Measurements from ENCODE around the gene ATP13A1. TPM values are rescaled to one million over a fixed set of nuclear protein-coding genes. Genes with fewer than 3 reads are reported as not detected.

The ATP13A1 gene
- total RNA-seq, 2 experiments from 2014 or later, result 84.8 to 87.6 TPM

DNA sequence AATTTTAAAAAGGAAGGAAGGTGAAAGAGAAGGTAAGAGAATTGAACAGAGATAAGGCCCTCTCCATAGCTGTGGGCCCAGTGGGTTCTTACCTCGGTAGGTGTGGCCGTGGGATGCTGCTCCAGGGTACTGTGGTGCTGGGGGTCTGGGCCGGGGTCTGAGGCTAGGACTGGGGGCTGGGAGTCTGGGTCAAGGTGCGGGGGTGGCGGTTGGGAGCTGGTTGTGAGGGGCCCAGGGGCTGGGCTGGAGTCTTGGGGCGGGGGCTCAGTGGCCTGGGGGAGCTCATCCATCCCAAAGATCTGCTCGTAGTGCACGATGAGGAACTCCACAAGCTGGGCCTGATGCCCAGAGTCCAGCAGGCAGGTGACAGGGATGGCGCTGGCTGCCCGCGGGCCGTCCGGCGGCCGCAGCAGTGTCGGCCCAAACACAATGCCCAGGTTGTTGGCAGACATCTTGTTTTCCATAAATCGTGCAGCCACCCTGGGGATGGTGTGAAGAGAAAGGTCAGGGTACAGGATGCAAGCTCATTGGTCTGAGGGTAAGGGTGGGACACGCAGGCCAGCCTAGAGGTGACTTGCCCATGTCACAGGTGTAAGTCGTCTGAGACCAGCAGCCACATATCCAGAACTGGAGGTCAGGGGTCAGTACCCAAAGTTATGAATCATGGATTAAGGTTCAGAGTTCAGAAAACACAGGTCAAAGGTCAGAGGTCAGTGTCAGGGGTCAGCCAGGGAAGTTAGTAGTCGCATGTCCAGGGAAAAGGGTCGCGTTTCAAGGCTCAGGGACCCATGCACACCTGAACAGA is 29.6 kb downstream of the ATP13A1 start:
- no peaks in the 10 kb centered on the region for H3K27me3 Mint-ChIP-seq
- no peak overlapping the region for H3K4me3 Mint-ChIP-seq
- H3K4me3 ChIP-seq (ENCODE audit: low read length), result no peak overlapping the region
- H3K27ac Mint-ChIP-seq, result peak overlapping the region; percentile 47
- peak in 1 of 14 experiments; percentile 13 for DNase-seq
- no peak for ATAC-seq (ENCODE audit: poor library complexity)
- no peak overlapping the region for H3K27ac ChIP-seq (ENCODE audit: low read depth in 1 of 2, low read length in 2 of 2)
- intact Hi-C loops (cut with DNase I, micrococcal nuclease), result no loop called here
- POLR2A ChIA-PET, result interaction anchor here (0.6 to 2.6 kb wide), 4 partner anchors 29 to 163 kb away, joined by 3 to 7 read pairs (median 4); partner anchors contain the start of gene ZNF101
- H3K4me1 Mint-ChIP-seq (ENCODE audit: low read depth), result peaks cover 6% of the 10 kb centered on the region
- peaks cover 13% of the 10 kb centered on the region for H3K4me1 ChIP-seq (ENCODE audit: insufficient read depth, low read length)
- TF ChIP-seq, protein P1, sequence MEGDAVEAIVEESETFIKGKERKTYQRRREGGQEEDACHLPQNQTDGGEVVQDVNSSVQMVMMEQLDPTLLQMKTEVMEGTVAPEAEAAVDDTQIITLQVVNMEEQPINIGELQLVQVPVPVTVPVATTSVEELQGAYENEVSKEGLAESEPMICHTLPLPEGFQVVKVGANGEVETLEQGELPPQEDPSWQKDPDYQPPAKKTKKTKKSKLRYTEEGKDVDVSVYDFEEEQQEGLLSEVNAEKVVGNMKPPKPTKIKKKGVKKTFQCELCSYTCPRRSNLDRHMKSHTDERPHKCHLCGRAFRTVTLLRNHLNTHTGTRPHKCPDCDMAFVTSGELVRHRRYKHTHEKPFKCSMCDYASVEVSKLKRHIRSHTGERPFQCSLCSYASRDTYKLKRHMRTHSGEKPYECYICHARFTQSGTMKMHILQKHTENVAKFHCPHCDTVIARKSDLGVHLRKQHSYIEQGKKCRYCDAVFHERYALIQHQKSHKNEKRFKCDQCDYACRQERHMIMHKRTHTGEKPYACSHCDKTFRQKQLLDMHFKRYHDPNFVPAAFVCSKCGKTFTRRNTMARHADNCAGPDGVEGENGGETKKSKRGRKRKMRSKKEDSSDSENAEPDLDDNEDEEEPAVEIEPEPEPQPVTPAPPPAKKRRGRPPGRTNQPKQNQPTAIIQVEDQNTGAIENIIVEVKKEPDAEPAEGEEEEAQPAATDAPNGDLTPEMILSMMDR (IDR thresholded peaks at IDR 0.05), result no peak
- H3K9me3 Mint-ChIP-seq, result no peaks in the 10 kb centered on the region
- H3K36me3 Mint-ChIP-seq (ENCODE audit: low read depth), result peaks cover 72% of the 10 kb centered on the region
- CTCF ChIA-PET, result interaction anchor here (1.0 kb wide), 1 partner anchor 80 kb away, joined by 3 read pairs; no protein-coding TSS in a partner anchor
- peaks cover 78% of the 10 kb centered on the region for H3K36me3 ChIP-seq (ENCODE audit: insufficient read depth, low read length)
- no peaks in the 10 kb centered on the region for H3K9me3 ChIP-seq (ENCODE audit: control insufficient read depth in 1 of 2, insufficient read depth in 1 of 2, low read length in 2 of 2)
- no peaks in the 10 kb centered on the region for H3K27me3 ChIP-seq (ENCODE audit: control insufficient read depth in 1 of 2, insufficient read depth in 2 of 2, low read length in 2 of 2)

DNA sequence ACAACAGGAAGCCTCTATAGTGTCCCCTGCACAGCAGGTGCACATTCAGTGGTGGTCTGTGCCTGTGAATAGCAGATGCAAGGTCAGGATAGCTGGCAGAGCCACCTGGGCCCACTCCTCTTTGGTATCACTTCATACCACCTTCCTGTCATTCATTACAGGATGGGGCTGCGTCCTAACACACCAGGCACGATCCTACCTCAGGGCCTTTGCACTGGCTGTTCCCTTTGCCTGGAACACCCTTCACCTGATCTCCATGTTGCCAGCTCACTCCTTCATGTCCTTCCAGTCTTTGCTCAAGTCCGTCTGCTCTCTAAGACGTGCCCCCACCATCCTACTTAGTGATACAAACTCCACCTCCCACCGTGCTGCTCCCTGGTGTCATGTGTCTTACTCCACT is 30.8 kb downstream of the ATP13A1 start:
- intact Hi-C loops (cut with DNase I, micrococcal nuclease), result no loop called here
- TF ChIP-seq, protein P1 (IDR thresholded peaks at IDR 0.05), result no peak
- H3K27me3 ChIP-seq (ENCODE audit: control insufficient read depth in 1 of 2, insufficient read depth in 2 of 2, low read length in 2 of 2), result no peaks in the 10 kb centered on the region
- Mint-ChIP-seq H3K4me3 (no peak overlapping the region), H3K9me3 (no peaks in the 10 kb centered on the region), H3K27ac (no peak overlapping the region), H3K27me3 (no peaks in the 10 kb centered on the region), H3K36me3 (ENCODE audit: low read depth) (peaks cover 71% of the 10 kb centered on the region), H3K4me1 (ENCODE audit: low read depth) (peaks cover 12% of the 10 kb centered on the region)
- CTCF ChIA-PET, result no interaction called here
- no peak for ATAC-seq (ENCODE audit: poor library complexity)
- POLR2A ChIA-PET, result interaction anchor here (1.0 kb wide), 1 partner anchor 30 kb away, joined by 4 read pairs; no protein-coding TSS in a partner anchor
- H3K4me1 ChIP-seq (ENCODE audit: insufficient read depth, low read length), result peaks cover 20% of the 10 kb centered on the region
- DNase-seq, result no peak
- no peaks in the 10 kb centered on the region for H3K9me3 ChIP-seq (ENCODE audit: control insufficient read depth in 1 of 2, insufficient read depth in 1 of 2, low read length in 2 of 2)
- H3K27ac ChIP-seq (ENCODE audit: low read depth in 1 of 2, low read length in 2 of 2), result no peak overlapping the region
- peaks cover 70% of the 10 kb centered on the region for H3K36me3 ChIP-seq (ENCODE audit: insufficient read depth, low read length)
- no peak overlapping the region for H3K4me3 ChIP-seq (ENCODE audit: low read length)

DNA sequence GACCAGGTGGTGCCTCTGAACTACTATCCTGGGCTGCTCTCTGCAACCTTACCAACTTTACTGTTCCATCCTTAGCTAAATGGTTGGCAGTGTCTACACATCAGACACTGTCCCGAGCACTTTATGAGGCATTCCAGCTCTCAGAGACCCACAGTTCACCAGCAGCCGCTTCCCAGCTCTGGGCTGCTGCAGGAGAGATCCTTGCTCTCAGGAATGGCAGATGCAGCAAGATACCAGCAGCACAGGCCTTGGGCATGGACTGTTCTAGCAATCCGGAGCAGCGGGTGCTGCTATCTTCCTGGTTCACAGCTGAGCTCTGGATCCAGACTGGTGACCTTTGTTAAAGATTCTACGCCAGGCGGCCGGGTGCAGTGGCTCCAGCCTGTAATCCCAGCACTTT is 32.1 kb downstream of the ATP13A1 start:
- H3K9me3 ChIP-seq (ENCODE audit: control insufficient read depth in 1 of 2, insufficient read depth in 1 of 2, low read length in 2 of 2), result no peaks in the 10 kb centered on the region
- H3K36me3 Mint-ChIP-seq (ENCODE audit: low read depth), result peaks cover 73% of the 10 kb centered on the region
- H3K27me3 ChIP-seq (ENCODE audit: control insufficient read depth in 1 of 2, insufficient read depth in 2 of 2, low read length in 2 of 2), result no peaks in the 10 kb centered on the region
- H3K36me3 ChIP-seq (ENCODE audit: insufficient read depth, low read length), result peaks cover 59% of the 10 kb centered on the region
- peak overlapping the region; percentile 87 for H3K27ac Mint-ChIP-seq
- no peak overlapping the region for H3K4me3 ChIP-seq (ENCODE audit: low read length)
- H3K4me1 ChIP-seq (ENCODE audit: insufficient read depth, low read length), result peaks cover 33% of the 10 kb centered on the region
- peaks cover 23% of the 10 kb centered on the region for H3K4me1 Mint-ChIP-seq (ENCODE audit: low read depth)
- ChIA-PET CTCF (no interaction called here), POLR2A (interaction anchor here (0.6 kb wide), 1 partner anchor 1877 kb away, joined by 3 read pairs; no protein-coding TSS in a partner anchor)
- no peaks in the 10 kb centered on the region for H3K9me3 Mint-ChIP-seq
- DNase-seq, result no peak
- no peak overlapping the region for H3K27ac ChIP-seq (ENCODE audit: low read depth in 1 of 2, low read length in 2 of 2)
- ATAC-seq (ENCODE audit: poor library complexity), result no peak
- H3K27me3 Mint-ChIP-seq, result no peaks in the 10 kb centered on the region
- H3K4me3 Mint-ChIP-seq, result peak overlapping the region; percentile 65
- TF ChIP-seq, protein P1 (IDR thresholded peaks at IDR 0.05), result no peak
- intact Hi-C loops (cut with DNase I, micrococcal nuclease), result no loop called here
